HL-60 (cell line): ENCODE measurements around the gene SLC12A2.

Source experiments
- DNase-seq, 2 experiments: peaks; one replicate each; pipeline ENCODE4 v3.0.0-alpha.2; 2010 to 2020; ENCODE audit warnings: low read depth in 1 of 2, low spot score in 1 of 2
- H3K27ac ChIP-seq: fragments of 250-450 bp; sonication (Bioruptor Pico); replicated peaks from 2 replicates; pipeline ENCODE4 v1.5.1; 2020; ENCODE audit warnings: mild to moderate bottlenecking, moderate library complexity
- H3K27me3 ChIP-seq: fragments of 250-450 bp; sonication (Bioruptor Pico); 2 replicates; pipeline ENCODE4 v1.5.1; 2021; ENCODE audit warnings: mild to moderate bottlenecking, moderate library complexity; ENCODE audit not compliant: insufficient read depth, poor library complexity, severe bottlenecking
- H3K4me3 ChIP-seq: replicated peaks from 2 replicates; pipeline ENCODE4 v1.5.1; 2011; ENCODE audit warnings: mild to moderate bottlenecking, control low read depth, low read length; ENCODE audit not compliant: insufficient read depth
- GABPA ChIP-seq: IDR thresholded peaks from 2 replicates; pipeline ENCODE4 v1.6.1; 2012; ENCODE audit warnings: low read depth
- POLR2AphosphoS5 ChIP-seq: IDR thresholded peaks from 2 replicates; pipeline ENCODE4 v1.6.1; 2012; ENCODE audit warnings: low read depth
- SPI1 ChIP-seq: IDR thresholded peaks from 2 replicates; pipeline ENCODE4 v1.6.1; 2012; ENCODE audit warnings: low read depth, mild to moderate bottlenecking, borderline replicate concordance
- TF ChIP-seq, protein P1 (sequence below): IDR thresholded peaks from one replicate; pipeline ENCODE4 v1.5.1; 2011; ENCODE audit warnings: low read length, control low read depth, inconsistent platforms; ENCODE audit not compliant: insufficient read depth
- TF ChIP-seq, protein P2 (sequence below): IDR thresholded peaks from 2 replicates; pipeline ENCODE4 v1.6.1; 2012; ENCODE audit warnings: low read depth; ENCODE audit not compliant: insufficient replicate concordance

SLC12A2 gene

DNA sequence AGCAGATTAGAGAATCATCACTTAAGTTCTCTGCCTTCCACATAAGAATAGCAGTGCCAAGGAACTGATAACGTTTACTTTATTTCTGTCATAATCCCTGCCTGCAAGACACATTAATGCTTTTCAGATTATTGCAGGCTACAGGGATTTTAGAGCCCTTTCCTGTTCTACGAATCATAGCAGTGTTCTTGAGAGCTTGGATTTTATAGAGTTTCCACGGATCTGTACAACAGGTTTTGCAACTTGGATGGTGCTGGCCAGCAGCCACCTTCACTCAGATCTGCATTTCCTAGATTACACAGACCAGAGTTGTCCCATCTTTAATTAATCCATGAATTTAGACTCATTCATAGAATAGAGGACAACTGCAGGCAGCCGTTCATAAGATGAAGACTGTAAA lies 38.1 kb downstream of the SLC12A2 start:
- Histone ChIP-seq H3K4me3 (no peak overlapping the region), H3K27me3 (no peaks in the 10 kb centered on the region), H3K27ac (no peak overlapping the region)
- no peak for DNase-seq
- TF ChIP-seq, protein P1, sequence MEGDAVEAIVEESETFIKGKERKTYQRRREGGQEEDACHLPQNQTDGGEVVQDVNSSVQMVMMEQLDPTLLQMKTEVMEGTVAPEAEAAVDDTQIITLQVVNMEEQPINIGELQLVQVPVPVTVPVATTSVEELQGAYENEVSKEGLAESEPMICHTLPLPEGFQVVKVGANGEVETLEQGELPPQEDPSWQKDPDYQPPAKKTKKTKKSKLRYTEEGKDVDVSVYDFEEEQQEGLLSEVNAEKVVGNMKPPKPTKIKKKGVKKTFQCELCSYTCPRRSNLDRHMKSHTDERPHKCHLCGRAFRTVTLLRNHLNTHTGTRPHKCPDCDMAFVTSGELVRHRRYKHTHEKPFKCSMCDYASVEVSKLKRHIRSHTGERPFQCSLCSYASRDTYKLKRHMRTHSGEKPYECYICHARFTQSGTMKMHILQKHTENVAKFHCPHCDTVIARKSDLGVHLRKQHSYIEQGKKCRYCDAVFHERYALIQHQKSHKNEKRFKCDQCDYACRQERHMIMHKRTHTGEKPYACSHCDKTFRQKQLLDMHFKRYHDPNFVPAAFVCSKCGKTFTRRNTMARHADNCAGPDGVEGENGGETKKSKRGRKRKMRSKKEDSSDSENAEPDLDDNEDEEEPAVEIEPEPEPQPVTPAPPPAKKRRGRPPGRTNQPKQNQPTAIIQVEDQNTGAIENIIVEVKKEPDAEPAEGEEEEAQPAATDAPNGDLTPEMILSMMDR: no peak
- TF ChIP-seq, protein P2, sequence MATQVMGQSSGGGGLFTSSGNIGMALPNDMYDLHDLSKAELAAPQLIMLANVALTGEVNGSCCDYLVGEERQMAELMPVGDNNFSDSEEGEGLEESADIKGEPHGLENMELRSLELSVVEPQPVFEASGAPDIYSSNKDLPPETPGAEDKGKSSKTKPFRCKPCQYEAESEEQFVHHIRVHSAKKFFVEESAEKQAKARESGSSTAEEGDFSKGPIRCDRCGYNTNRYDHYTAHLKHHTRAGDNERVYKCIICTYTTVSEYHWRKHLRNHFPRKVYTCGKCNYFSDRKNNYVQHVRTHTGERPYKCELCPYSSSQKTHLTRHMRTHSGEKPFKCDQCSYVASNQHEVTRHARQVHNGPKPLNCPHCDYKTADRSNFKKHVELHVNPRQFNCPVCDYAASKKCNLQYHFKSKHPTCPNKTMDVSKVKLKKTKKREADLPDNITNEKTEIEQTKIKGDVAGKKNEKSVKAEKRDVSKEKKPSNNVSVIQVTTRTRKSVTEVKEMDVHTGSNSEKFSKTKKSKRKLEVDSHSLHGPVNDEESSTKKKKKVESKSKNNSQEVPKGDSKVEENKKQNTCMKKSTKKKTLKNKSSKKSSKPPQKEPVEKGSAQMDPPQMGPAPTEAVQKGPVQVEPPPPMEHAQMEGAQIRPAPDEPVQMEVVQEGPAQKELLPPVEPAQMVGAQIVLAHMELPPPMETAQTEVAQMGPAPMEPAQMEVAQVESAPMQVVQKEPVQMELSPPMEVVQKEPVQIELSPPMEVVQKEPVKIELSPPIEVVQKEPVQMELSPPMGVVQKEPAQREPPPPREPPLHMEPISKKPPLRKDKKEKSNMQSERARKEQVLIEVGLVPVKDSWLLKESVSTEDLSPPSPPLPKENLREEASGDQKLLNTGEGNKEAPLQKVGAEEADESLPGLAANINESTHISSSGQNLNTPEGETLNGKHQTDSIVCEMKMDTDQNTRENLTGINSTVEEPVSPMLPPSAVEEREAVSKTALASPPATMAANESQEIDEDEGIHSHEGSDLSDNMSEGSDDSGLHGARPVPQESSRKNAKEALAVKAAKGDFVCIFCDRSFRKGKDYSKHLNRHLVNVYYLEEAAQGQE: no peak
- TF ChIP-seq GABPA (no peak), SPI1 (no peak), POLR2AphosphoS5 (no peak)

DNA sequence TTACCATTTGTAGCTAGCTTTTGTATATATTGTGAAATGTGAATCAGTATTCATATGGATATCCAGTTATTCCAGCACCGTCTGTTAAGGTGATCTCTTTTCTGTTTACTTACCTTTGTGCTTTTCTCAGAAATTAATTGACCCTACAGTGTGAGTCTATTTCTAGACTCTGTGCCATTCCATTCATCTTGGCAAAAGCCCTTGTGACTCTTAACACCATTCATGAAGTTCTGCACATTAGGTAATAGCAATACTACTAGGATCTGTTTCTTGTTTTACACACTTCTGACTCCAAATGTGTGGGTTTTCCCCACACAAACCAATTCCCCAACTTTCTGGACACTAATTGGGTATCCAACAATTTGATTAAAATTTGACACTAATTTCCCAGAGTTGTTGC lies 40.4 kb downstream of the SLC12A2 start:
- DNase-seq: no peak
- Histone ChIP-seq H3K4me3 (no peak overlapping the region), H3K27me3 (no peaks in the 10 kb centered on the region), H3K27ac (no peak overlapping the region)
- TF ChIP-seq GABPA: no peak
- TF ChIP-seq, protein P2: no peak
- TF ChIP-seq, protein P1: no peak
- no peak for TF ChIP-seq SPI1
- no peak for TF ChIP-seq POLR2AphosphoS5

DNA sequence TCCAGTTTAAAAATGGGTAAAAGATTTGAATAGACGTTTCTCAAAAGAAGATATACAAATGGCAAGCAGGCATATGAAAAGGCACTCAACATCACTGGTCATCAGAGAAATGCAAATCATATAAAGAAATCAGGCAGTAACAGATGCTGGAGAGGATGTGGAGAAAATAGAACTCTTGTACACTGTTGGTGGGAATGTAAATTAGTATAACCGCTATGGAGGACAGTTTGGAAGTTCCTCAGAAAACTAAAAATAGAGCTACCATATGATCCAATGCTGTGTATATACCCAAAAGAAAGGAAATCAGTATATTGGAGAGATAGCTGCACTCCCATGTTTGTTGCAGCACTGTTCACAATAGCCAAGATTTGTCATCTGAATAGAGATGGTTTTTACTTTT lies 42.7 kb downstream of the SLC12A2 start:
- no peak overlapping the region for H3K4me3 ChIP-seq
- TF ChIP-seq POLR2AphosphoS5 (no peak), GABPA (no peak), SPI1 (no peak)
- TF ChIP-seq, protein P2: no peak
- TF ChIP-seq, protein P1: no peak
- no peak for DNase-seq
- no peaks in the 10 kb centered on the region for H3K27me3 ChIP-seq
- H3K27ac ChIP-seq: no peak overlapping the region
